ENCODE results near the gene SYNCRIP.
"Not testable (repeated sequence)": the region's sequence is repeated elsewhere in the genome, so short reads cannot be mapped to it uniquely, and the experiment has no call there.

SYNCRIP gene

GRCh38 chr6:85669735-85670194 lies 27.1 kb upstream of the SYNCRIP start:
- DNase-seq: no peak

- no peak for DNase-seq
Observed at GRCh38 chr6:85662251-85662650, 19.6 kb upstream of the SYNCRIP start.

- DNase-seq: no peak
Observed at GRCh38 chr6:85660181-85660611, 17.5 kb upstream of the SYNCRIP start.

- no peak for DNase-seq
Observed at GRCh38 chr6:85650606-85651005, 7.9 kb upstream of the SYNCRIP start.

- peak; percentile 50 for DNase-seq
Observed at GRCh38 chr6:85644279-85644762, 1.6 kb upstream of the SYNCRIP start.

- DNase-seq: peak; percentile 50
Observed at GRCh38 chr6:85643537-85644278, 1.0 kb upstream of the SYNCRIP start.

GRCh38 chr6:85641897-85642773 lies 551 bp downstream of the SYNCRIP start:
- no peak for DNase-seq

- DNase-seq: no peak
Observed at GRCh38 chr6:85641522-85641896, 1.2 kb downstream of the SYNCRIP start.

- no peak for DNase-seq
Observed at GRCh38 chr6:85640821-85641220, 1.9 kb downstream of the SYNCRIP start.

GRCh38 chr6:85637579-85637978 lies 5.1 kb downstream of the SYNCRIP start:
- no peak for DNase-seq

GRCh38 chr6:85632164-85632942 lies 10.3 kb downstream of the SYNCRIP start:
- no peak for DNase-seq

GRCh38 chr6:85631117-85631516 lies 11.6 kb downstream of the SYNCRIP start:
- not testable (repeated sequence) for DNase-seq

- no peak for DNase-seq
Observed at GRCh38 chr6:85628353-85628752, 14.3 kb downstream of the SYNCRIP start.

- no peak for DNase-seq
Observed at GRCh38 chr6:85620308-85620707, 22.4 kb downstream of the SYNCRIP start.

GRCh38 chr6:85614780-85615179 lies 27.9 kb downstream of the SYNCRIP start:
- DNase-seq: no peak

GRCh38 chr6:85612690-85613474 lies 29.8 kb downstream of the SYNCRIP start:
- DNase-seq: no peak

GRCh38 chr6:85610182-85610895 lies 32.3 kb downstream of the SYNCRIP start:
- DNase-seq: no peak

- no peak for DNase-seq
Observed at GRCh38 chr6:85602100-85602499, 40.6 kb downstream of the SYNCRIP start.

- DNase-seq: no peak
Observed at GRCh38 chr6:85600713-85601313, 41.9 kb downstream of the SYNCRIP start.

GRCh38 chr6:85594197-85594930 lies 48.3 kb downstream of the SYNCRIP start:
- DNase-seq: no peak

All from NCI-H187 treated with DMSO at 0.1 percent for 48 hours (cell line).